ENCODE results near the gene MARK1.

- TF ChIP-seq CTCF (conservative IDR thresholded peaks at IDR 0.05; ENCODE audit: low read depth in 2 of 2) (no peak), REST (IDR thresholded peaks at IDR 0.05; ENCODE audit: unreplicated experiment) (no peak), ETS1 (IDR thresholded peaks at IDR 0.05) (no peak), POLR2AphosphoS5 (IDR thresholded peaks at IDR 0.05; ENCODE audit: low read depth) (no peak), EZH2phosphoT487 (IDR thresholded peaks at IDR 0.05; ENCODE audit: unreplicated experiment) (no peak), STAT1 (IDR thresholded peaks at IDR 0.05; ENCODE audit: unreplicated experiment) (no peak)
Measured at GRCh38 chr1:220698607-220699016, 170.7 kb downstream of the MARK1 start.
